GM19025 (cell line): ENCODE measurements around the gene PML.
"Not testable (repeated sequence)": the region's sequence is repeated elsewhere in the genome, so short reads cannot be mapped to it uniquely, and the experiment has no call there.

ENCODE experiments used
- ATAC-seq: cut with Tn5 transposase; IDR thresholded peaks from one replicate; pipeline ENCODE4 v1.9.1; 2021; ENCODE audit warnings: mild to moderate bottlenecking, low read depth, moderate library complexity; ENCODE audit not compliant: unreplicated experiment

Gene PML

GRCh38 chr15:74037171-74038117 is 42.9 kb downstream of the PML start:
- no peak for ATAC-seq

GRCh38 chr15:74038707-74039655 is 44.5 kb downstream of the PML start:
- ATAC-seq, result no peak

DNA sequence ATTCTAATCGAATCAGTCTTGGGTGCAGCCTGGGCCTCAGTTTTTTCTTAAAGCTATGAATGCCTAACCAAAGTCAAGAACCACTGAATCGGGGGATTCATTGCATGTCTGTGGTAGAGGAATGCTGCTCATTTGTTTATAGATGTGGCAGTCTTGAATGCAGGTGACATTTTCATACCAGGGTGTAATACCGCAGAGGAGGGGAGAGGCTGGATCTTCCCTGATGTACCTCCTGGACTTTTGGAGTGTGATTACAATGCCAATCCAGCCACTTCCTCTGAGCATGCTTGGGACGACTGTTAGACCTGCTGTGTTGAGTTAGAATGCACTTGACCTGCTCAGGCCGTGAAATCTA is 45.1 kb downstream of the PML start:
- ATAC-seq, result no peak

DNA sequence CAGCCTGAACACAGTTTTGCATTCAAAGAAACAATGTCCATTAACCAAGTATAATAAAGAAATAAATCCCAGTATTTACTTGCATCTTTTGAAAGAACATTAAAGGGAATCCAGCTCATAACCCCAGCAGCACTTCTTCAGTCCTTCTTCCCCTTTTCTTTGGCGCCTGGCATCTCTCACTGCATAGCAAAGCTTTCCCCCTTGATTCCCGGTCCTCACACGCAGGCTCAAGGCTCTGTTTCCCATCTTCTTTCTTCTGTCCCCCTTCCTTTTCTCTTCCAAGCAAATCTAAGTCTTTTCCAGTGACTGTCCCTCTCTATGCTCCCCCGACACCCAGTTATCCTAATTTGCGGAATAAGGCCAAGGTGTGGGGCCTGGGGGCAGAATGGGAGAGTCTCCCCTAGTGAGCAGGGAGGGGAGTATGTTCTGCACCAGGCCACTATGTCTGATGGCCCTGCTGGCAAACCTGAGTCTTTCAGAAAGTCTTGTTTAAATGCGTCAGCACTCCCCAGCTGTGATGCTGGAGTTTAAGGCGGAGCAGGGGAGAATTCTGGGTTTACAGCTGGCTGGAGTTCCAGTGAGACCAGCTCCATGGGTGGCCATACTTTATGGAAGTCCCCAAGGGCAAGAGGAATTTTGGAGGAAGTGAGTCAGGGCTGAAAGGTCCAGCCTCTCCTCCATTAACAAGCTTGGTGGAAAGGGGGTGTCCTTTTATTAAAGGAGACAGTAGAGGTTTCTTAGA is 45.8 kb downstream of the PML start:
- ATAC-seq, result no peak

DNA sequence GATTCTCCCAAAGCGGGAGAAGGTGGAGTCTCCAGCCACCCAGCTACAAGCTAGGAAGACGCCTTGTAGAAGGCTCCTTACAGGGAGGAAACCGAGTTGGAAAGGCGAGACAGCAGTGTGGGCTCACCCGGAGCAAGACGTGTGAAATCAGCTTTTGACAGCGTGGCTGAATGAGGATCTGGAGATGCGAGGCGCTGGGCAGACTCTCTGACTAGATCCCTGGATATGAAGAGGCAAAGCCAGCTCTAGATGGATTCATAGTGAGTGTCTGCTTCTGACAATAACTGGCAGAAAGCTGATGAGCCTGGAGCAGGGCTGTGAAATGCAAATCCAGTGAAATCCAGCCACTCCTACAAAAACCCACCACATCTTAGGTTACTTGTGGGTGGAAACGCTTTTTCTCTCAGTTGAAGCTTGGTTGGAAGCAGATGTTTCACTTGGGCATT is 46.8 kb downstream of the PML start:
- no peak for ATAC-seq

DNA sequence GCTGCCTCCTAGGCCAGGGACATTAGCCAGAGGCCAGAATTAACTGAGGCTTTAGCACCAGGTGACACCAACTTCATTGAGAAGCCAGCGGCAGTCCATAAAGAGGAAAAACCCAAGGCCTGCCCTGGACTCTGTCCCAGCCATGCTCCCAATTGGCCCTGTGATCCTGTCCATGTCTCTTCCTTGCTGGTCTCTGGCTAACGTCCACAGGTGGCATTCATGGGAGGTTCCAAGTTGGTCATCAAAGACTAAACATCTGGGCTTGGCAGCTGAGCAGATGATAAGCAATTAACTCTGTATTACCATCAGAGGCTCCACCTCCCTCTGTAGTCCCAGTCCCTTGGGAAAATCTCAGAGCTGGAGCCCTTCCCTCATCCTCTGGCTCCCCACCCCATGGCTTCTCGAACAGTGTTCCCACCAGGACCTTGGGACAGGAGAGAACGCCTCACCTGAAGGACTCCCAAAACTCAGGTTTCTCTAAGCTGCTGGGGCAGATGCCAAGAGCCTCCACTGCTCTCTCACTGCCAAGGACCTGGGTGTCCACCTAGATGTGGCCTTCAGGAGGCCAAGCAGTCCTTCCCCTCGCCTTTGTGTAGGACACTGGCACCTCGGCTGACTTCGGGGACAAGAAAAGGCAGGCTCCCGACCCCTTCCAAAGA is 47.4 kb downstream of the PML start:
- no peak for ATAC-seq

- no peak for ATAC-seq
These were observed 48.3 kb downstream of the PML start for GRCh38 chr15:74042603-74043424.

- no peak for ATAC-seq
These were observed 49.1 kb downstream of the PML start for GRCh38 chr15:74043425-74044266.

DNA sequence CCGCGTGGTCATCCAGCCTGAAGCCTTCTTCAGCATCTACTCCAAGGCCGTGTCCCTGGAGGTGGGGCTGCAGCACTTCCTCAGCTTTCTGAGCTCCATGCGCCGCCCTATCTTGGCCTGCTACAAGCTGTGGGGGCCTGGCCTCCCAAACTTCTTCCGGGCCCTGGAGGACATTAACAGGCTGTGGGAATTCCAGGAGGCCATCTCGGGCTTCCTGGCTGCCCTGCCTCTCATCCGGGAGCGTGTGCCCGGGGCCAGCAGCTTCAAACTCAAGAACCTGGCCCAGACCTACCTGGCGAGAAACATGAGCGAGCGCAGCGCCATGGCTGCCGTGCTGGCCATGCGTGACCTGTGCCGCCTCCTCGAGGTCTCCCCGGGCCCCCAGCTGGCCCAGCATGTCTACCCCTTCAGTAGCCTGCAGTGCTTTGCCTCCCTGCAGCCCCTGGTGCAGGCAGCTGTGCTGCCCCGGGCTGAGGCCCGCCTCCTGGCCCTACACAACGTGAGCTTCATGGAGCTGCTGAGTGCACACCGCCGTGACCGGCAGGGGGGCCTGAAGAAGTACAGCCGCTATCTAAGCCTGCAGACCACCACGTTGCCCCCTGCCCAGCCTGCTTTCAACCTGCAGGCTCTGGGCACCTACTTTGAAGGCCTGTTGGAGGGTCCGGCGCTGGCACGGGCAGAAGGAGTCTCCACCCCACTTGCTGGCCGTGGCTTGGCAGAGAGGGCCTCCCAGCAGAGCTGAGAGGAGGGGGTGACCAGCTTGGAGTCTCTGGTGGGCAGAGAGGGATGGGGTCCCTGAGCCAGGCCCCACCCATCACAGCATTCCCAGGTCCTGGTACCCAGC is 50.0 kb downstream of the PML start:
- no peak for ATAC-seq

DNA sequence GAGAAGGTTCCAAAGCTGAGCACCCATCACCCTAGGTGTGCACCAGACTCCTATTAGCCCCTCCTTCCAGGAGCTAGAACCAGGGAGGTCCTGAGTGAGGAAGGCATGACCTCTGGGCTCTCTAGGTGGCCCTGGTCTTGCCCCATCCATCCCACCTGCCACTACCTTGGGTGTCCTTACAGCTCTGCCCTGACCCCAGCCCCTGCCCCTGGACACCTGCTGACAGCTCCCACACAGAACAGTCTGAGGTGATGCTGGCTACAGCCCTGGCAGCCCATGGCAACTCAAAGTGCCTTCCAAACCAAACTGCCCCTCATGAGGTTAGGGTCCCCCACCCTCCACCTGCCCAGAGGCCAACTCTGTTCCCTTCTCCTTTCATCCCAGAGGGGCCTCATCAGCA is 50.7 kb downstream of the PML start:
- ATAC-seq, result no peak

GRCh38 chr15:74045636-74046274 is 51.2 kb downstream of the PML start:
- ATAC-seq, result no peak

- ATAC-seq, result no peak
These were observed 51.8 kb downstream of the PML start for GRCh38 chr15:74046275-74046674.

DNA sequence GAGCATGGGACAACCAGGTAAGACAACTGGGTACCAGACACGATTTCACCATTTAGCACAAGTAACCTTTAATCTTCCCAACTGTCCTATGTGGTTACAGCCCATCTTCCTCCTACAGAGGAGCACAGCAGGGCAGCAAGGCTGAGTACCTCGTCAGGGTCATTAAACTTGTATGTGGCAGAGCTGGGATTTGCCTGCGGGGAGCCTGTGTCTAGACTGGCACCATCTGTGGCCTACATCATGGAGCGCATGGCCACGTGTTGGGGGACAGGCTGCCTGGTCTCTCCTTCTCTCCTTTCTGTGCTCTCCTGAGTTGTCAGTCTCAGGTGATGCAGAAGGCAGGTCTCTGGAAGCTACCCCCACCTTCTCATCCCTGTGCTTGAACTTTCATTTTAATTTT is 55.6 kb downstream of the PML start:
- no peak for ATAC-seq

GRCh38 chr15:74050556-74051234 is 56.2 kb downstream of the PML start:
- ATAC-seq, result no peak

GRCh38 chr15:74052271-74053260 is 58.0 kb downstream of the PML start:
- not testable (repeated sequence) for ATAC-seq
